Measurements from ENCODE around the gene CEP192.

CEP192 gene

GRCh38 chr18:13025233-13025632, 34.1 kb downstream of the CEP192 start:
- peaks cover 5 to 21% of the 10 kb centered on the region in 2 donors for H3K4me1 Mint-ChIP-seq (ENCODE audit: low read depth in 2 of 2)
- H3K9me3 Mint-ChIP-seq, result no peaks in the 10 kb centered on the region
- DNase-seq (no peak), ATAC-seq (replicated peaks) (no peak)
- peaks cover 42% of the 10 kb centered on the region for H3K36me3 Mint-ChIP-seq (ENCODE audit: insufficient read depth)
- no peak overlapping the region for H3K4me3 Mint-ChIP-seq
- no peaks in the 10 kb centered on the region for H3K27me3 Mint-ChIP-seq
- peak overlapping the region in 1 of 2 donors; percentile 79 for H3K27ac Mint-ChIP-seq

- DNase-seq, result no peak
- Mint-ChIP-seq H3K9me3 (no peaks in the 10 kb centered on the region), H3K27ac (peak overlapping the region in 1 of 2 donors; percentile 79)
Measured at GRCh38 chr18:13026583-13027270, 35.6 kb downstream of the CEP192 start.

GRCh38 chr18:13028869-13029268, 37.7 kb downstream of the CEP192 start:
- DNase-seq, result no peak
- peaks cover 38% of the 10 kb centered on the region for H3K36me3 Mint-ChIP-seq (ENCODE audit: insufficient read depth)
- no peaks in the 10 kb centered on the region for H3K9me3 Mint-ChIP-seq
- H3K4me3 Mint-ChIP-seq, result no peak overlapping the region
- H3K27me3 Mint-ChIP-seq, result no peaks in the 10 kb centered on the region
- H3K27ac Mint-ChIP-seq, result no peak overlapping the region
- H3K4me1 Mint-ChIP-seq (ENCODE audit: low read depth in 2 of 2), result peaks cover 13 to 33% of the 10 kb centered on the region in 2 donors
- no peak for ATAC-seq (replicated peaks)

More at GRCh38 chr18:13026583-13027270, 35.6 kb downstream of the CEP192 start:
- no peaks in the 10 kb centered on the region for H3K27me3 Mint-ChIP-seq
- H3K4me1 Mint-ChIP-seq (ENCODE audit: low read depth in 2 of 2), result peaks cover 8 to 25% of the 10 kb centered on the region in 2 donors
- no peak overlapping the region for H3K4me3 Mint-ChIP-seq
- peaks cover 39% of the 10 kb centered on the region for H3K36me3 Mint-ChIP-seq (ENCODE audit: insufficient read depth)
- no peak for ATAC-seq (replicated peaks)

GRCh38 chr18:13032173-13032572, 41.0 kb downstream of the CEP192 start:
- Mint-ChIP-seq H3K4me1 (ENCODE audit: low read depth in 2 of 2) (peaks cover 10 to 20% of the 10 kb centered on the region in 2 donors), H3K9me3 (no peaks in the 10 kb centered on the region), H3K36me3 (ENCODE audit: insufficient read depth) (peaks cover 28% of the 10 kb centered on the region), H3K4me3 (peak overlapping the region; percentile 6 to 22), H3K27ac (peak overlapping the region; percentile 1 to 13), H3K27me3 (no peaks in the 10 kb centered on the region)
- DNase-seq (no peak), ATAC-seq (replicated peaks) (peak; percentile 69)

GRCh38 chr18:13035249-13035914, 44.2 kb downstream of the CEP192 start:
- Mint-ChIP-seq H3K36me3 (ENCODE audit: insufficient read depth) (peaks cover 22% of the 10 kb centered on the region), H3K4me3 (no peak overlapping the region), H3K9me3 (no peaks in the 10 kb centered on the region), H3K4me1 (ENCODE audit: low read depth in 2 of 2) (peaks cover 12 to 20% of the 10 kb centered on the region in 2 donors), H3K27me3 (no peaks in the 10 kb centered on the region), H3K27ac (peak overlapping the region in 1 of 2 donors; percentile 75)
- DNase-seq (no peak), ATAC-seq (replicated peaks) (no peak)

GRCh38 chr18:13036622-13037320, 45.6 kb downstream of the CEP192 start:
- Mint-ChIP-seq H3K4me1 (ENCODE audit: low read depth in 2 of 2) (peaks cover 8 to 15% of the 10 kb centered on the region in 2 donors), H3K9me3 (no peaks in the 10 kb centered on the region), H3K36me3 (ENCODE audit: insufficient read depth) (peaks cover 20% of the 10 kb centered on the region), H3K27ac (peak overlapping the region in 1 of 2 donors; percentile 28), H3K4me3 (no peak overlapping the region), H3K27me3 (no peaks in the 10 kb centered on the region)
- ATAC-seq (replicated peaks) (no peak), DNase-seq (no peak)

- ATAC-seq (replicated peaks) (no peak), DNase-seq (no peak)
- Mint-ChIP-seq H3K4me3 (no peak overlapping the region), H3K27ac (no peak overlapping the region), H3K9me3 (no peaks in the 10 kb centered on the region), H3K36me3 (ENCODE audit: insufficient read depth) (peaks cover 15% of the 10 kb centered on the region), H3K4me1 (ENCODE audit: low read depth in 2 of 2) (peaks cover 2 to 16% of the 10 kb centered on the region in 2 donors), H3K27me3 (no peaks in the 10 kb centered on the region)
Measured at GRCh38 chr18:13039806-13040205, 48.6 kb downstream of the CEP192 start.

- Mint-ChIP-seq H3K36me3 (ENCODE audit: insufficient read depth) (peaks cover 19% of the 10 kb centered on the region), H3K4me1 (ENCODE audit: low read depth in 2 of 2) (peaks cover 4 to 22% of the 10 kb centered on the region in 2 donors), H3K27ac (peak overlapping the region in 1 of 2 donors; percentile 36), H3K27me3 (no peaks in the 10 kb centered on the region), H3K9me3 (no peaks in the 10 kb centered on the region), H3K4me3 (no peak overlapping the region)
- ATAC-seq (replicated peaks), result no peak
- DNase-seq, result no peak
Measured at GRCh38 chr18:13043066-13043465, 51.9 kb downstream of the CEP192 start.

GRCh38 chr18:13048061-13048595, 57.0 kb downstream of the CEP192 start:
- ATAC-seq (replicated peaks) (no peak), DNase-seq (no peak)
- Mint-ChIP-seq H3K9me3 (no peaks in the 10 kb centered on the region), H3K4me3 (no peak overlapping the region), H3K27me3 (no peaks in the 10 kb centered on the region), H3K4me1 (ENCODE audit: low read depth in 2 of 2) (peaks cover 10 to 32% of the 10 kb centered on the region in 2 donors), H3K36me3 (ENCODE audit: insufficient read depth) (peaks cover 46% of the 10 kb centered on the region), H3K27ac (peak overlapping the region in 1 of 2 donors; percentile 48)

- Mint-ChIP-seq H3K27ac (peak overlapping the region; percentile 53 to 57), H3K9me3 (no peaks in the 10 kb centered on the region), H3K27me3 (no peaks in the 10 kb centered on the region), H3K4me1 (ENCODE audit: low read depth in 2 of 2) (peaks cover 8 to 19% of the 10 kb centered on the region in 2 donors), H3K4me3 (no peak overlapping the region), H3K36me3 (ENCODE audit: insufficient read depth) (peaks cover 68% of the 10 kb centered on the region)
- no peak for ATAC-seq (replicated peaks)
- no peak for DNase-seq
Measured at GRCh38 chr18:13051159-13051558, 60.0 kb downstream of the CEP192 start.

- peak; percentile 43 for ATAC-seq (replicated peaks)
- peaks cover 75% of the 10 kb centered on the region for H3K36me3 Mint-ChIP-seq (ENCODE audit: insufficient read depth)
- H3K9me3 Mint-ChIP-seq, result no peaks in the 10 kb centered on the region
- H3K27me3 Mint-ChIP-seq, result no peaks in the 10 kb centered on the region
- no peak for DNase-seq
- no peak overlapping the region for H3K4me3 Mint-ChIP-seq
- peak overlapping the region; percentile 53 to 57 for H3K27ac Mint-ChIP-seq
- H3K4me1 Mint-ChIP-seq (ENCODE audit: low read depth in 2 of 2), result peaks cover 8 to 14% of the 10 kb centered on the region in 2 donors
Measured at GRCh38 chr18:13051950-13052349, 60.8 kb downstream of the CEP192 start.

GRCh38 chr18:13054336-13054735, 63.2 kb downstream of the CEP192 start:
- H3K4me1 Mint-ChIP-seq (ENCODE audit: low read depth in 2 of 2), result peaks cover 11 to 14% of the 10 kb centered on the region in 2 donors
- H3K27me3 Mint-ChIP-seq, result no peaks in the 10 kb centered on the region
- H3K4me3 Mint-ChIP-seq, result no peak overlapping the region
- H3K36me3 Mint-ChIP-seq (ENCODE audit: insufficient read depth), result peaks cover 73% of the 10 kb centered on the region
- DNase-seq, result no peak
- ATAC-seq (replicated peaks), result no peak
- H3K27ac Mint-ChIP-seq, result no peak overlapping the region
- H3K9me3 Mint-ChIP-seq, result no peaks in the 10 kb centered on the region

- H3K27ac Mint-ChIP-seq, result peak overlapping the region; percentile 38 to 44
- DNase-seq, result no peak
- no peaks in the 10 kb centered on the region for H3K9me3 Mint-ChIP-seq
- H3K4me1 Mint-ChIP-seq (ENCODE audit: low read depth in 2 of 2), result peaks cover 10 to 16% of the 10 kb centered on the region in 2 donors
- H3K36me3 Mint-ChIP-seq (ENCODE audit: insufficient read depth), result peaks cover 36% of the 10 kb centered on the region
- no peak for ATAC-seq (replicated peaks)
- H3K4me3 Mint-ChIP-seq, result no peak overlapping the region
- H3K27me3 Mint-ChIP-seq, result no peaks in the 10 kb centered on the region
Measured at GRCh38 chr18:13061630-13062189, 70.5 kb downstream of the CEP192 start.

Measured in effector memory CD8-positive, alpha-beta T cell (primary cell).